MM.1S (cell line): ENCODE data around the gene FMN2.

ENCODE experiments used
- EZH2 ChIP-seq: fragments of 300-600 bp; sonication (generic); optimal IDR thresholded peaks from 2 replicates; pipeline ENCODE3; 2017; ENCODE audit warnings: low read depth, mild to moderate bottlenecking, antibody characterized with exemption, low read length, mixed read lengths
- EZH2phosphoT487 ChIP-seq: fragments of 300-600 bp; sonication (generic); IDR thresholded peaks from 2 replicates; pipeline ENCODE4 v1.6.1; 2018; ENCODE audit warnings: antibody characterized with exemption, low read length
- TF ChIP-seq, protein P1 (sequence below): fragments of 300-600 bp; sonication (generic); IDR thresholded peaks from 2 replicates; pipeline ENCODE4 v1.5.1; 2016; ENCODE audit warnings: antibody characterized with exemption, low read length, mixed read lengths

DNA sequence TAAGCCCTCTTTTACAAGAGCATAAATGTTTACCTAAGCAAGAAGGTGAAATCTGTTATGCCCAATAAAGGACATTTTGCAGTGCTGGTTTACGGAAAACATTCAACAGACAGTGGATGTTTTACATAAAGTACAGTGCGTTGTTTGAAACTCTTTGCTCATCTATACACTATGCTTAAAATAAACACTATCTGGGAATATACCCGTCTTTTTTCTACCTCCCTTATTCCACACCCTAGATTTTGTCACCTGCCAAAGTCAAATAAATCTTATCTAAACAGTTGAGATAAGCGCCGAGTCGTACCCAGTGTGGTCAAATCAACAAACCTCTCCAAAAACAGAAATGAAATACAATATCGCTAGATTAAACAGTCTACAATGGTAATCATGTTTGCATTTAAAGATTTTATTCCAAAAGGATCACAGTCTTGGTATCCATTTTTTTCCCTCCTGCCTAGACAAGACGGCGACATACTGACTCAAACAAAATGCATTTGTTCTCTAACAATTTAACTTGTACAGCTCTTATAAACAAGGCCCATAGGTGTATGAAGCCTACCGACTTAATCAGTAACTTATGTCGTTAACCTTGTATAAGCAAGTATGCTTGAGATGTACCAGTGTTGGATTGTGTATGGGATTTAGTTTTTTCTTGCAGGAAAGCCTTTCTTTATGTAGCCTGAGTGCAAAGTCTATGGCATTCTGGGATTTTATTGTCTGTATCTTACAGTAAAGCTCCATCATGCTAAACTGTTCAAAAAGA lies 189.1 kb downstream of the FMN2 start:
- TF ChIP-seq, protein P1, sequence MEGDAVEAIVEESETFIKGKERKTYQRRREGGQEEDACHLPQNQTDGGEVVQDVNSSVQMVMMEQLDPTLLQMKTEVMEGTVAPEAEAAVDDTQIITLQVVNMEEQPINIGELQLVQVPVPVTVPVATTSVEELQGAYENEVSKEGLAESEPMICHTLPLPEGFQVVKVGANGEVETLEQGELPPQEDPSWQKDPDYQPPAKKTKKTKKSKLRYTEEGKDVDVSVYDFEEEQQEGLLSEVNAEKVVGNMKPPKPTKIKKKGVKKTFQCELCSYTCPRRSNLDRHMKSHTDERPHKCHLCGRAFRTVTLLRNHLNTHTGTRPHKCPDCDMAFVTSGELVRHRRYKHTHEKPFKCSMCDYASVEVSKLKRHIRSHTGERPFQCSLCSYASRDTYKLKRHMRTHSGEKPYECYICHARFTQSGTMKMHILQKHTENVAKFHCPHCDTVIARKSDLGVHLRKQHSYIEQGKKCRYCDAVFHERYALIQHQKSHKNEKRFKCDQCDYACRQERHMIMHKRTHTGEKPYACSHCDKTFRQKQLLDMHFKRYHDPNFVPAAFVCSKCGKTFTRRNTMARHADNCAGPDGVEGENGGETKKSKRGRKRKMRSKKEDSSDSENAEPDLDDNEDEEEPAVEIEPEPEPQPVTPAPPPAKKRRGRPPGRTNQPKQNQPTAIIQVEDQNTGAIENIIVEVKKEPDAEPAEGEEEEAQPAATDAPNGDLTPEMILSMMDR, result no peak
- no peak for TF ChIP-seq EZH2
- TF ChIP-seq EZH2phosphoT487, result no peak
